ENCODE results near the gene COL5A1. TPM values are rescaled to one million over a fixed set of nuclear protein-coding genes. Genes with fewer than 3 reads are reported as not detected.
A peak's percentile ranks its signal among the peaks of the same experiment; 100 is the strongest.

COL5A1 gene
- total RNA-seq, 1 donor from 2014 or later: 99.6 TPM

DNA sequence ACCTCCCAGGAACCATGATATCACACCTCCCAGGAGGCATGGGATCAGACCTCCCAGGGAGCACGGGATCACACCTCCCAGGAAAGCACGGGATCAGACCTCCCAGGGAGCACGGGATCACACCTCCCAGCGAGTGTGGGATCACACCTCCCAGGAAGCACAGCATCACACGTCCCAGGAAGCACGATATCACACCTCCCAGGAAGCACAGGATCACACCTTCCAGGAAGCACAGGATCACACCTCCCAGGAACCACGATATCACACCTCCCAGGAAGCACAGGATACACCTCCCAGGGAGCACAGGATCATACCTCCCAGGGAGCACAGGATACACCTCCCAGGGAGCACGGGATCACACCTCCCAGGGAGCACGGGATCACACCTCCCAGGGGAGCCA, 209.0 kb downstream of the COL5A1 start:
- Histone ChIP-seq H3K9me3 (no peaks in the 10 kb centered on the region), H3K36me3 (no peaks in the 10 kb centered on the region), H3K27me3 (no peaks in the 10 kb centered on the region), H3K4me1 (no peaks in the 10 kb centered on the region), H3K27ac (no peak overlapping the region), H3K4me3 (no peak overlapping the region)
- no peak for DNase-seq (ENCODE audit: low spot score in 2 of 2)
- intact Hi-C loops (cut with DNase I): no loop called here
- TF ChIP-seq, protein P1, sequence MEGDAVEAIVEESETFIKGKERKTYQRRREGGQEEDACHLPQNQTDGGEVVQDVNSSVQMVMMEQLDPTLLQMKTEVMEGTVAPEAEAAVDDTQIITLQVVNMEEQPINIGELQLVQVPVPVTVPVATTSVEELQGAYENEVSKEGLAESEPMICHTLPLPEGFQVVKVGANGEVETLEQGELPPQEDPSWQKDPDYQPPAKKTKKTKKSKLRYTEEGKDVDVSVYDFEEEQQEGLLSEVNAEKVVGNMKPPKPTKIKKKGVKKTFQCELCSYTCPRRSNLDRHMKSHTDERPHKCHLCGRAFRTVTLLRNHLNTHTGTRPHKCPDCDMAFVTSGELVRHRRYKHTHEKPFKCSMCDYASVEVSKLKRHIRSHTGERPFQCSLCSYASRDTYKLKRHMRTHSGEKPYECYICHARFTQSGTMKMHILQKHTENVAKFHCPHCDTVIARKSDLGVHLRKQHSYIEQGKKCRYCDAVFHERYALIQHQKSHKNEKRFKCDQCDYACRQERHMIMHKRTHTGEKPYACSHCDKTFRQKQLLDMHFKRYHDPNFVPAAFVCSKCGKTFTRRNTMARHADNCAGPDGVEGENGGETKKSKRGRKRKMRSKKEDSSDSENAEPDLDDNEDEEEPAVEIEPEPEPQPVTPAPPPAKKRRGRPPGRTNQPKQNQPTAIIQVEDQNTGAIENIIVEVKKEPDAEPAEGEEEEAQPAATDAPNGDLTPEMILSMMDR (IDR thresholded peaks at IDR 0.05): no peak

DNA sequence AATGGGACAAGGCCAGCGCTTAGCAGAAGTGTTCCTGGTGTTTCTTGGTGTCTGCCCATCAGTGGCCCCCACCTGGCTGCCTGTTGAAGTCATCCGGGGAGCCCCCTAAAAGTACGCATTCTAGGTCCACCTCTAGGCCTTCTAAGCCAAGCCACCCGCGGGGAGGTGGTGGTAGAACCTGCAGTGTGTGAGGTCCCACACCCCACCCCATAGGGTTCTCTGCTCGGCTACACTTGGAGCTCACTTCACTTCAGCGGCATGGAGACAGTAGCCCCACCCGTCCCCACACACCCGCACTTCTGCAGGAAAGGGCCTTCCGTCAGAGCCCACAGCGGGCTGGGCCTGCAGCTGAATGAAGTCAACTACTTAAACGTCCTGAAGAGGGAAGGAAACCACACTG, 209.4 kb downstream of the COL5A1 start:
- intact Hi-C loops (cut with DNase I): no loop called here
- no peaks in the 10 kb centered on the region for H3K27me3 ChIP-seq
- H3K4me1 ChIP-seq: no peaks in the 10 kb centered on the region
- DNase-seq (ENCODE audit: low spot score in 2 of 2): no peak
- no peaks in the 10 kb centered on the region for H3K36me3 ChIP-seq
- H3K9me3 ChIP-seq: no peaks in the 10 kb centered on the region
- H3K27ac ChIP-seq: no peak overlapping the region
- TF ChIP-seq, protein P1 (IDR thresholded peaks at IDR 0.05): no peak
- no peak overlapping the region for H3K4me3 ChIP-seq

DNA sequence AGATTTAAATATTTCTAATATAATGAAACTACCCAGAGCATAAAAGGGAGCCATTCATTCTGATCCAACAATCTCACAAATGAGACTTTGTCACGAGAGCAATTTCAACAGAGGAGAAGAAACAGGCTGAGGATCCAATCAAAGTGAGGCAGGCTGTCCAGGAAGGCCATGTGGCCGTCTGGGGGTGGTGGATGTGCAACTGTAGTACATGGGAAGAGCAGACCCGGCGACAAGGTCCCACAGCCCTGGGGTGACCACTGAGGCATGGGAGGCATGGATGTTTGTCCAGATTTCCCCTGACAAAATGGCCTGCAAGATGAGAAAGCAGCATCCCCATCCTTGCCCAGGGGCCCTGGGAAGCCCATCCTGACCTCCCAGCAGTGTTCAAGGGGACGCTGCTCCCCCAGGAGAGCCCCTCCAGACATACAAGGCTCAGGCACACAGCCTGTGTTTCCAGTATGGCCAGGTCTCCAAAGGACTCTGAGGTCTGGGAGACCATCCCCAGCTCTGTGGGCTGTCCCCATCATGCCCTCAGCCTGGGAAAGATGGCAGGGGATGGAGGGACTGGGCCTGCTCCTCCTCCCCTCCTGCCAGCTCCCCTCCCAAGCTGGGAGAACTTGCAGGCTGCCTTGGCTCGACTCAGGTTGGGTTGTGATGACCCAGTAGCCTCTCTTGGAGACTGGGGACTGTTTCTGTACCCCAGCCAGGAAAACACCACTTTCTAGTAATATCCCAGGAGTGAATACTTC, 211.5 kb downstream of the COL5A1 start:
- TF ChIP-seq, protein P1 (IDR thresholded peaks at IDR 0.05): no peak
- DNase-seq (ENCODE audit: low spot score in 2 of 2): peak in 1 of 2 donors; percentile 31
- Histone ChIP-seq H3K27ac (no peak overlapping the region), H3K9me3 (no peaks in the 10 kb centered on the region), H3K4me1 (no peaks in the 10 kb centered on the region), H3K36me3 (no peaks in the 10 kb centered on the region), H3K27me3 (no peaks in the 10 kb centered on the region), H3K4me3 (no peak overlapping the region)
- intact Hi-C loops (cut with DNase I): no loop called here

DNA sequence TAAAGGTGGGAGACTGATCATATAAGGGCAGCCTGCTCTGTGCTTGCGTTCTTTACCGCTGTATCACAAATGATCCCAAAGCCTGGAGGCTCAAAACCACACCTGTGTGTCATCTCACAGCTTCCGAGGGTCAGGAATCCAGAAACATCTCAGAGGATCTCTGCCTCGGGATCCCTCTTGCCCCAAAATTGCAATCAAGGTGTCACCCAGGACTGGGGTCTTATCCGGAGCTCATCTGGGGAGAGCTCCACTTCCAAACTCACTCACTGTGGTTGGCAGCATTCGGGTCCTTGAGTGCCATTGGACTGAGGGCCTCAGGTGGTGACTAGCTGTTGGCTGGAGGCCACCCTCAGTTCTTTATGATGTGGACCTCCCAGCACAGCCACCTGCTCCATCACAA, 212.3 kb downstream of the COL5A1 start:
- Histone ChIP-seq H3K9me3 (no peaks in the 10 kb centered on the region), H3K27me3 (no peaks in the 10 kb centered on the region), H3K27ac (no peak overlapping the region), H3K4me1 (no peaks in the 10 kb centered on the region), H3K4me3 (no peak overlapping the region), H3K36me3 (no peaks in the 10 kb centered on the region)
- TF ChIP-seq, protein P1 (IDR thresholded peaks at IDR 0.05): no peak
- peak in 1 of 2 donors; percentile 28 for DNase-seq (ENCODE audit: low spot score in 2 of 2)
- intact Hi-C loops (cut with DNase I): no loop called here

DNA sequence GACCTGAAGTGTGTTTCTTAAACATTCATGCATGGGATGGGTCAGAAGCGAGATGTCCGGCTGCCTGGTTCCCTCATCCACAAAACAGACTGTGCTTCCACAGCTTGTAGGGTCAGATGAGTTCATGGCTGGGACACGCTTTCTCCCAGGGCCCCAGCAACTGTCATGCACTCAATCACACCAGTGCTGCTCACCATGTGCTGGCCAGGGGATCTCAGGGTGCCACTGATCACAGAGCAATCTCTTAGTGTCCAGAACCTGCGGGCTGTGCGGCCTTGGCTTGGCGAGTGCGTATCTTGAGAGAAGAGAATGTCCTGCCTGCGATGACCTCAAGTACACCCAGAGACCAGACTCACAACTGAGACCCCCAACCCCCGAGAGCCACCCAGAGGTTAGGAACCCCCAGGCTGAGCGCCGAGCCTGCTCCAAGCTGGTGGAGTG, 213.0 kb downstream of the COL5A1 start:
- Histone ChIP-seq H3K4me1 (no peaks in the 10 kb centered on the region), H3K27ac (no peak overlapping the region), H3K9me3 (no peaks in the 10 kb centered on the region), H3K27me3 (no peaks in the 10 kb centered on the region), H3K36me3 (no peaks in the 10 kb centered on the region), H3K4me3 (no peak overlapping the region)
- peak in 1 of 2 donors; percentile 52 for DNase-seq (ENCODE audit: low spot score in 2 of 2)
- intact Hi-C loops (cut with DNase I): no loop called here
- TF ChIP-seq, protein P1 (IDR thresholded peaks at IDR 0.05): no peak
